ENCODE measurements around the gene BEST1.

Gene BEST1

GRCh38 chr11:61959678-61960077, 9.5 kb downstream of the BEST1 start:
- TF ChIP-seq TEAD4 (IDR thresholded peaks at IDR 0.05) (no peak), FOXM1 (IDR thresholded peaks at IDR 0.05; ENCODE audit: borderline replicate concordance, low read depth) (no peak), TCF12 (IDR thresholded peaks at IDR 0.05; ENCODE audit: low read depth) (no peak), MAX (IDR thresholded peaks at IDR 0.05) (no peak), USF1 (IDR thresholded peaks at IDR 0.05) (no peak), ZBTB7A (IDR thresholded peaks at IDR 0.05; ENCODE audit: low read depth) (no peak), EP300 (IDR thresholded peaks at IDR 0.05; ENCODE audit: borderline replicate concordance) (no peak), CEBPB (IDR thresholded peaks at IDR 0.05) (no peak), TAF1 (IDR thresholded peaks at IDR 0.05; ENCODE audit: low read depth) (no peak)

GRCh38 chr11:61960532-61960931, 10.4 kb downstream of the BEST1 start:
- no peak for TF ChIP-seq FOXM1 (IDR thresholded peaks at IDR 0.05; ENCODE audit: borderline replicate concordance, low read depth)
- TF ChIP-seq EP300 (IDR thresholded peaks at IDR 0.05; ENCODE audit: borderline replicate concordance): no peak
- no peak for TF ChIP-seq MAX (IDR thresholded peaks at IDR 0.05)
- no peak for TF ChIP-seq TEAD4 (IDR thresholded peaks at IDR 0.05)
- TF ChIP-seq TCF12 (IDR thresholded peaks at IDR 0.05; ENCODE audit: low read depth): no peak
- TF ChIP-seq CREB1 (IDR thresholded peaks at IDR 0.05; ENCODE audit: low read depth): no peak
- no peak for TF ChIP-seq YY1 (IDR thresholded peaks at IDR 0.05; ENCODE audit: low read depth)
- TF ChIP-seq NFIC (IDR thresholded peaks at IDR 0.05): no peak
- no peak for TF ChIP-seq CEBPB (IDR thresholded peaks at IDR 0.05)
- TF ChIP-seq EGR1 (IDR thresholded peaks at IDR 0.05): no peak
- TF ChIP-seq TAF1 (IDR thresholded peaks at IDR 0.05; ENCODE audit: low read depth): no peak
- TF ChIP-seq RAD21 (IDR thresholded peaks at IDR 0.05; ENCODE audit: low read depth): no peak
- no peak for TF ChIP-seq USF1 (IDR thresholded peaks at IDR 0.05)
- TF ChIP-seq, protein P1, sequence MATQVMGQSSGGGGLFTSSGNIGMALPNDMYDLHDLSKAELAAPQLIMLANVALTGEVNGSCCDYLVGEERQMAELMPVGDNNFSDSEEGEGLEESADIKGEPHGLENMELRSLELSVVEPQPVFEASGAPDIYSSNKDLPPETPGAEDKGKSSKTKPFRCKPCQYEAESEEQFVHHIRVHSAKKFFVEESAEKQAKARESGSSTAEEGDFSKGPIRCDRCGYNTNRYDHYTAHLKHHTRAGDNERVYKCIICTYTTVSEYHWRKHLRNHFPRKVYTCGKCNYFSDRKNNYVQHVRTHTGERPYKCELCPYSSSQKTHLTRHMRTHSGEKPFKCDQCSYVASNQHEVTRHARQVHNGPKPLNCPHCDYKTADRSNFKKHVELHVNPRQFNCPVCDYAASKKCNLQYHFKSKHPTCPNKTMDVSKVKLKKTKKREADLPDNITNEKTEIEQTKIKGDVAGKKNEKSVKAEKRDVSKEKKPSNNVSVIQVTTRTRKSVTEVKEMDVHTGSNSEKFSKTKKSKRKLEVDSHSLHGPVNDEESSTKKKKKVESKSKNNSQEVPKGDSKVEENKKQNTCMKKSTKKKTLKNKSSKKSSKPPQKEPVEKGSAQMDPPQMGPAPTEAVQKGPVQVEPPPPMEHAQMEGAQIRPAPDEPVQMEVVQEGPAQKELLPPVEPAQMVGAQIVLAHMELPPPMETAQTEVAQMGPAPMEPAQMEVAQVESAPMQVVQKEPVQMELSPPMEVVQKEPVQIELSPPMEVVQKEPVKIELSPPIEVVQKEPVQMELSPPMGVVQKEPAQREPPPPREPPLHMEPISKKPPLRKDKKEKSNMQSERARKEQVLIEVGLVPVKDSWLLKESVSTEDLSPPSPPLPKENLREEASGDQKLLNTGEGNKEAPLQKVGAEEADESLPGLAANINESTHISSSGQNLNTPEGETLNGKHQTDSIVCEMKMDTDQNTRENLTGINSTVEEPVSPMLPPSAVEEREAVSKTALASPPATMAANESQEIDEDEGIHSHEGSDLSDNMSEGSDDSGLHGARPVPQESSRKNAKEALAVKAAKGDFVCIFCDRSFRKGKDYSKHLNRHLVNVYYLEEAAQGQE (IDR thresholded peaks at IDR 0.05; ENCODE audit: low read depth): no peak
- TF ChIP-seq ZBTB7A (IDR thresholded peaks at IDR 0.05; ENCODE audit: low read depth): no peak

DNA sequence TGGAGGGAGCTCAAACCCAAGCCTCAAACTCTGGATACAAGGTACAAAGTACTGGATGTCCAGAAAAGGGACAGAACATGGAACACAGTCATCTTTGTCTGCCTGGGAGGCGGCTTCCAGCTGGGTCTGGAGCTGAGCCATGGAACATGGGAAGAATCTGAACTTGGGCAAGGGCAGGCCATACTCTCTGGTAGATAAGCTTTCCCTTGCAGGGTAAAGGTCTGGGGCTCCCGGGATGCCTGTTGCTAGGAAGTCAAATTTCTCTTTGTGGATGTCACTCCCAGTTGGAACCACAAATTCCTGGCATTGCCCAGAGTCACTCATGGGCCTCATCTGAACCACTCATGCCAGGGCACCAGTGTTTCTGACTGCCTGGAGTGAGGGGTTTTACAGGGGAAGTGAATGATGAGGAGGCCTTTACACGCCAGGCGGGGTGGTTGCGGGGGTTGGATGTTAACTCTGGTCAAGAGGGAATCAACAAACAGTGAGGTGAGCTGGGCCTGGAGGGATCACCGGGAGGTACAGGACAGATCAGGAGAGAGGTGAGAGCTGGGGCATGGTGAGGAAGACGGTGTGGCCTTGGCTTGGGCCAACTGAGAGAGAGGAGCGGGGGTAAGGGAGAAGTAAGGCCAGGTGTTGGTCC, 11.5 kb downstream of the BEST1 start:
- TF ChIP-seq MAX (IDR thresholded peaks at IDR 0.05): no peak
- 0 out of 2 replicates have a peak, but pooled peaks have one; percentile 25 for TF ChIP-seq TEAD4 (IDR thresholded peaks at IDR 0.05)

DNA sequence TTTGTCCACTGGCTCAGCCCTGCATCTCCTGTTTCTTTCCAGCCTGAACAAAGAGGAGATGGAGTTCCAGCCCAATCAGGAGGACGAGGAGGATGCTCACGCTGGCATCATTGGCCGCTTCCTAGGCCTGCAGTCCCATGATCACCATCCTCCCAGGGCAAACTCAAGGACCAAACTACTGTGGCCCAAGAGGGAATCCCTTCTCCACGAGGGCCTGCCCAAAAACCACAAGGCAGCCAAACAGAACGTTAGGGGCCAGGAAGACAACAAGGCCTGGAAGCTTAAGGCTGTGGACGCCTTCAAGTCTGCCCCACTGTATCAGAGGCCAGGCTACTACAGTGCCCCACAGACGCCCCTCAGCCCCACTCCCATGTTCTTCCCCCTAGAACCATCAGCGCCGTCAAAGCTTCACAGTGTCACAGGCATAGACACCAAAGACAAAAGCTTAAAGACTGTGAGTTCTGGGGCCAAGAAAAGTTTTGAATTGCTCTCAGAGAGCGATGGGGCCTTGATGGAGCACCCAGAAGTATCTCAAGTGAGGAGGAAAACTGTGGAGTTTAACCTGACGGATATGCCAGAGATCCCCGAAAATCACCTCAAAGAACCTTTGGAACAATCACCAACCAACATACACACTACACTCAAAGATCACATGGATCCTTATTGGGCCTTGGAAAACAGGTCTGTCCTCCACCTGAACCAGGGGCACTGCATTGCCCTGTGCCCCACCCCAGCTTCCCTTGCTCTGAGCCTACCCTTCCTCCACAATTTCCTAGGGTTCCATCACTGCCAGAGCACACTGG, 12.3 kb downstream of the BEST1 start:
- TF ChIP-seq EP300 (IDR thresholded peaks at IDR 0.05; ENCODE audit: borderline replicate concordance) (no peak), TAF1 (IDR thresholded peaks at IDR 0.05; ENCODE audit: low read depth) (no peak), EGR1 (IDR thresholded peaks at IDR 0.05) (no peak), YY1 (IDR thresholded peaks at IDR 0.05; ENCODE audit: low read depth) (no peak), NFIC (IDR thresholded peaks at IDR 0.05) (no peak), CREB1 (IDR thresholded peaks at IDR 0.05; ENCODE audit: low read depth) (no peak), FOXM1 (IDR thresholded peaks at IDR 0.05; ENCODE audit: borderline replicate concordance, low read depth) (no peak), TEAD4 (IDR thresholded peaks at IDR 0.05) (no peak), USF1 (IDR thresholded peaks at IDR 0.05) (no peak)
- TF ChIP-seq, protein P1 (IDR thresholded peaks at IDR 0.05; ENCODE audit: low read depth): no peak

- TF ChIP-seq CREB1 (IDR thresholded peaks at IDR 0.05; ENCODE audit: low read depth) (no peak), TCF12 (IDR thresholded peaks at IDR 0.05; ENCODE audit: low read depth) (no peak), TEAD4 (IDR thresholded peaks at IDR 0.05) (no peak), RAD21 (IDR thresholded peaks at IDR 0.05; ENCODE audit: low read depth) (no peak), ZBTB7A (IDR thresholded peaks at IDR 0.05; ENCODE audit: low read depth) (no peak), MAX (IDR thresholded peaks at IDR 0.05) (no peak), TAF1 (IDR thresholded peaks at IDR 0.05; ENCODE audit: low read depth) (no peak), NFIC (IDR thresholded peaks at IDR 0.05) (no peak), USF1 (IDR thresholded peaks at IDR 0.05) (no peak)
- TF ChIP-seq, protein P1 (IDR thresholded peaks at IDR 0.05; ENCODE audit: low read depth): no peak
Measured at GRCh38 chr11:61963016-61963281, 12.8 kb downstream of the BEST1 start.
